Nephron progenitor cell (in vitro differentiated cells): ENCODE results near the gene PIGH.

ENCODE experiments used
- DNase-seq: peaks from one replicate; pipeline ENCODE4 v3.0.0; 2021
- H3K27ac Mint-ChIP-seq: 2 replicates; pipeline ENCODE4 v1.8.0; 2021; ENCODE audit warnings: mild to moderate bottlenecking, moderate library complexity, mixed read lengths
- H3K27me3 Mint-ChIP-seq: 2 replicates; pipeline ENCODE4 v1.8.0; 2021; ENCODE audit warnings: mild to moderate bottlenecking, low read depth, mixed read lengths; ENCODE audit not compliant: poor library complexity
- H3K36me3 Mint-ChIP-seq: 2 replicates; pipeline ENCODE4 v1.8.0; 2021; ENCODE audit warnings: low read depth, mixed read lengths
- H3K4me1 Mint-ChIP-seq: 2 replicates; pipeline ENCODE4 v1.8.0; 2021; ENCODE audit warnings: mixed read lengths
- H3K4me3 Mint-ChIP-seq: 2 replicates; pipeline ENCODE4 v1.8.0; 2021; ENCODE audit warnings: mild to moderate bottlenecking, moderate library complexity, mixed read lengths
- H3K9me3 Mint-ChIP-seq: 2 replicates; pipeline ENCODE4 v1.8.0; 2021; ENCODE audit warnings: mild to moderate bottlenecking, moderate library complexity, mixed read lengths
- TF ChIP-seq, protein P1 (sequence below): fragments of 200-600 bp; sonication (generic); IDR thresholded peaks from 2 replicates; pipeline ENCODE4 v1.5.0; 2021; ENCODE audit warnings: antibody characterized with exemption

PIGH gene

GRCh38 chr14:67580336-67581171, 19.5 kb downstream of the PIGH start:
- no peaks in the 10 kb centered on the region for H3K27me3 Mint-ChIP-seq
- TF ChIP-seq, protein P1, sequence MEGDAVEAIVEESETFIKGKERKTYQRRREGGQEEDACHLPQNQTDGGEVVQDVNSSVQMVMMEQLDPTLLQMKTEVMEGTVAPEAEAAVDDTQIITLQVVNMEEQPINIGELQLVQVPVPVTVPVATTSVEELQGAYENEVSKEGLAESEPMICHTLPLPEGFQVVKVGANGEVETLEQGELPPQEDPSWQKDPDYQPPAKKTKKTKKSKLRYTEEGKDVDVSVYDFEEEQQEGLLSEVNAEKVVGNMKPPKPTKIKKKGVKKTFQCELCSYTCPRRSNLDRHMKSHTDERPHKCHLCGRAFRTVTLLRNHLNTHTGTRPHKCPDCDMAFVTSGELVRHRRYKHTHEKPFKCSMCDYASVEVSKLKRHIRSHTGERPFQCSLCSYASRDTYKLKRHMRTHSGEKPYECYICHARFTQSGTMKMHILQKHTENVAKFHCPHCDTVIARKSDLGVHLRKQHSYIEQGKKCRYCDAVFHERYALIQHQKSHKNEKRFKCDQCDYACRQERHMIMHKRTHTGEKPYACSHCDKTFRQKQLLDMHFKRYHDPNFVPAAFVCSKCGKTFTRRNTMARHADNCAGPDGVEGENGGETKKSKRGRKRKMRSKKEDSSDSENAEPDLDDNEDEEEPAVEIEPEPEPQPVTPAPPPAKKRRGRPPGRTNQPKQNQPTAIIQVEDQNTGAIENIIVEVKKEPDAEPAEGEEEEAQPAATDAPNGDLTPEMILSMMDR, result no peak
- H3K9me3 Mint-ChIP-seq, result no peaks in the 10 kb centered on the region
- no peak overlapping the region for H3K4me3 Mint-ChIP-seq
- no peak for DNase-seq
- no peaks in the 10 kb centered on the region for H3K4me1 Mint-ChIP-seq
- H3K27ac Mint-ChIP-seq, result no peak overlapping the region
- peaks cover 27% of the 10 kb centered on the region for H3K36me3 Mint-ChIP-seq

GRCh38 chr14:67579636-67580035, 20.4 kb downstream of the PIGH start:
- H3K36me3 Mint-ChIP-seq, result peaks cover 32% of the 10 kb centered on the region
- no peaks in the 10 kb centered on the region for H3K9me3 Mint-ChIP-seq
- H3K4me3 Mint-ChIP-seq, result no peak overlapping the region
- TF ChIP-seq, protein P1, result no peak
- DNase-seq, result no peak
- H3K4me1 Mint-ChIP-seq, result no peaks in the 10 kb centered on the region
- H3K27ac Mint-ChIP-seq, result peak overlapping the region; percentile 26
- no peaks in the 10 kb centered on the region for H3K27me3 Mint-ChIP-seq

- Mint-ChIP-seq H3K27me3 (no peaks in the 10 kb centered on the region), H3K4me1 (no peaks in the 10 kb centered on the region), H3K27ac (no peak overlapping the region), H3K36me3 (peaks cover 32% of the 10 kb centered on the region), H3K4me3 (no peak overlapping the region), H3K9me3 (no peaks in the 10 kb centered on the region)
- TF ChIP-seq, protein P1, result no peak
- no peak for DNase-seq
Measured at GRCh38 chr14:67579040-67579439, 21.0 kb downstream of the PIGH start.

DNA sequence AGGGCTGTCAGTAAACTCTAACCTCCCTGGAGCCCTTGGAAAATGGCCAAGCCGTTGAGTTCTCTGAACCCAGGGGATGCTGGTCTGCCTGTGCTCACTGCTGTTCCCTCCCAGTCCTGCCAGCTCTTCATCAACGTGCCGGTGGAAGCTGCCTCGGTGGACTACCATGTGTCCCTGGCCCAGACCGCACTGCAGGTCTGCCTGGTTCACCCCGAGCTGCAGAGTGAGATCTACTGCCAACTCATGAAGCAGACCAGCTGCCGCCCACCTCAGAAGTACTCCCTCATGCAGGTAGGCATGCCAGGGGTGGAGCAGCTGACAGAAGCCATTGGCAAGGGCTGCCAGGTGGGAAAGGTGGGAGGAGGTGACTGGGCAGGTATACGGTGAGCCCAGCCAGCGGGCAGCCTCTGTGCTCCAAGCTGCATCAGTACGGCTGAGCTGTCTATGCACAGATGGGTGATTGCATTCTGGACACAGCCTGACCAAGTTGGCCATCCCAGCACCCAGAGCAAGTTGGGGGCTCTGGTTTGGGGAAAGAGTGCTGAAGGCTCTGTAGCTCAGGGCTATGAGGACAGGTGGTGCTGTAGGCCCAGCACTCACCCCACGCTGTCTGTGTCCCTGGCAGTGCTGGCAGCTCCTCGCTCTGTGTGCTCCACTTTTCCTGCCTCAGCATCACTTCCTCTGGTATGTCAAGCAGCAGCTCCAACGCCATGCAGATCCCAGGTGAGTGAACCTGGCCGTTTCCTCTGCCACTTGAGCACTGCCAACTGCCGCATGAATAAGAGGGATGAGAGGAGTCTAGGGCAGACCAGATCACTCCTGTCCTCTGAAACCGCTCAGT, 21.9 kb downstream of the PIGH start:
- Mint-ChIP-seq H3K4me1 (no peaks in the 10 kb centered on the region), H3K27ac (no peak overlapping the region), H3K9me3 (no peaks in the 10 kb centered on the region), H3K36me3 (peaks cover 37% of the 10 kb centered on the region), H3K4me3 (no peak overlapping the region), H3K27me3 (no peaks in the 10 kb centered on the region)
- no peak for DNase-seq
- TF ChIP-seq, protein P1, result no peak

DNA sequence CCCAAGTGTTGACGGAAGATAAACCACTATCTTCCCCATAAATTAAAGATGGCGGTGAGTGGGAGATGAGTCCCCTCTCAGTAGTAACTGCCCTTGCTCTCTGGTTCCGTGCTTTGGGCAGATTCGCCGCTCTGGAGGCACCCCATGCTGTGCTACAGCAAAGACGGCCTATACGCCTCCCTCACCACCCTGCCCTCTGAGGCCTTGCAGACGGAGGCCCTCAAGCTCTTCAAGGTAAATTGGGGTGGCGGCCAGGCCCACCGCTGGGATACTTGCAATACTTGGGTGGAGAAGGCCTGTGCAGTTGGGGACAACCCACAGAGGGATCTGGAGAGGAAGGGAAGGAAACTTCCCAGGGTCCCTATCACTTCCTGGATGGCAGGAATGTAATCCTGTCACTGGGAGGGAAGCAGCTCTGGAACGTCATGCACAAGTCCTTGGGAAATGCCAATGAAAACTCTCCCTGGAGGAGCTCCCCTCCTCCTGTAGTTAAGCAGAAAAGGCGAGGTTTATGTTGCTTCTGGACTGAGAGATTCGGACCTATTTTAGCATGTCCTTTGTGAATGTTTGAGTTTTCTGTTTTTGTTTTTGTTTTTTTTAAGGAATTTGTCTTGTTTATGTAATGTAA, 22.8 kb downstream of the PIGH start:
- TF ChIP-seq, protein P1, result no peak
- no peak overlapping the region for H3K4me3 Mint-ChIP-seq
- no peak for DNase-seq
- H3K9me3 Mint-ChIP-seq, result no peaks in the 10 kb centered on the region
- no peak overlapping the region for H3K27ac Mint-ChIP-seq
- no peaks in the 10 kb centered on the region for H3K27me3 Mint-ChIP-seq
- H3K4me1 Mint-ChIP-seq, result no peaks in the 10 kb centered on the region
- peaks cover 37% of the 10 kb centered on the region for H3K36me3 Mint-ChIP-seq
